WTC11 (cell line): Measurements from ENCODE around the gene NPVF. TPM values are rescaled to one million over a fixed set of nuclear protein-coding genes. Genes with fewer than 3 reads are reported as not detected.

ENCODE experiments used
- ATAC-seq: fragments of 200-7000 bp; cut with Tn5 transposase; 2 replicates; pipeline ENCODE4 v1.10.0; 2021; ENCODE audit warnings: mild to moderate bottlenecking, moderate library complexity
- CTCF ChIA-PET: fragments of 300-600 bp; sonication (Branson Sonifier 250); formaldehyde crosslinking; loops from one replicate; lab custom pipeline; 2021; ENCODE audit warnings: antibody characterized with exemption; lab: Charles Lee
- POLR2A ChIA-PET: fragments of 350-600 bp; sonication (Branson Sonifier 250); formaldehyde crosslinking; loops from one replicate; lab custom pipeline; 2021; ENCODE audit warnings: antibody characterized with exemption; lab: Charles Lee
- DNase-seq: peaks from one replicate; pipeline ENCODE4 v3.0.0; 2021; ENCODE audit warnings: low spot score
- H3K27ac Mint-ChIP-seq: 2 replicates; pipeline ENCODE4 v1.8.0; 2021; ENCODE audit warnings: mixed read lengths
- H3K27me3 Mint-ChIP-seq: 2 replicates; pipeline ENCODE4 v1.8.0; 2021; ENCODE audit warnings: low read depth, mild to moderate bottlenecking, moderate library complexity, mixed read lengths
- H3K36me3 Mint-ChIP-seq: 2 replicates; pipeline ENCODE4 v1.8.0; 2021; ENCODE audit warnings: mixed read lengths
- H3K4me1 Mint-ChIP-seq: 2 replicates; pipeline ENCODE4 v1.8.0; 2022; ENCODE audit warnings: mixed read lengths
- H3K4me3 Mint-ChIP-seq: 2 replicates; pipeline ENCODE4 v1.8.0; 2021; ENCODE audit warnings: mild to moderate bottlenecking, moderate library complexity, mixed read lengths
- H3K9me3 Mint-ChIP-seq: 2 replicates; pipeline ENCODE4 v1.8.0; 2021; ENCODE audit warnings: mixed read lengths
- CBFB ChIP-seq: sonication (generic); formaldehyde crosslinking; IDR thresholded peaks from 2 replicates; pipeline ENCODE4 v1.8.1; 2022; ENCODE audit warnings: mild to moderate bottlenecking, low read depth, missing genetic modification reagents
- CREB1 ChIP-seq: sonication (generic); formaldehyde crosslinking; IDR thresholded peaks from 2 replicates; pipeline ENCODE4 v1.8.0; 2023; ENCODE audit warnings: mild to moderate bottlenecking, missing genetic modification reagents
- CREM ChIP-seq: sonication (generic); formaldehyde crosslinking; IDR thresholded peaks from 2 replicates; pipeline ENCODE4 v1.8.1; 2022; ENCODE audit warnings: mild to moderate bottlenecking, missing genetic modification reagents, moderate library complexity
- CTCF ChIP-seq: fragments of 200-600 bp; IDR thresholded peaks from 2 replicates; pipeline ENCODE4 v1.8.0; 2022; ENCODE audit warnings: antibody characterized with exemption
- EMX1 ChIP-seq: fragments of 250-450 bp; sonication (Bioruptor Pico); IDR thresholded peaks from 2 replicates; pipeline ENCODE4 v1.8.0; 2021; ENCODE audit warnings: mild to moderate bottlenecking
- ERG ChIP-seq: fragments of 250-450 bp; sonication (Bioruptor Pico); IDR thresholded peaks from 2 replicates; pipeline ENCODE4 v1.8.0; 2021; ENCODE audit warnings: mild to moderate bottlenecking
- ESRRA ChIP-seq: sonication (generic); formaldehyde crosslinking; IDR thresholded peaks from 2 replicates; pipeline ENCODE4 v1.8.1; 2022; ENCODE audit warnings: mild to moderate bottlenecking, missing genetic modification reagents, borderline replicate concordance
- HMGA2 ChIP-seq: fragments of 250-450 bp; sonication (Bioruptor Pico); IDR thresholded peaks from 2 replicates; pipeline ENCODE4 v1.4.0; 2021; ENCODE audit warnings: mild to moderate bottlenecking, moderate library complexity
- JAZF1 ChIP-seq: fragments of 250-450 bp; sonication (Bioruptor Pico); IDR thresholded peaks from 2 replicates; pipeline ENCODE4 v1.9.0; 2021; ENCODE audit warnings: moderate library complexity, mild to moderate bottlenecking, inconsistent platforms
- KAT7 ChIP-seq: sonication (generic); formaldehyde crosslinking; IDR thresholded peaks from 2 replicates; pipeline ENCODE4 v1.8.1; 2023; ENCODE audit warnings: missing genetic modification reagents, mild to moderate bottlenecking, borderline replicate concordance
- MXD4 ChIP-seq: fragments of 250-450 bp; sonication (Bioruptor Pico); IDR thresholded peaks from 2 replicates; pipeline ENCODE4 v1.8.0; 2021; ENCODE audit warnings: mild to moderate bottlenecking, moderate library complexity, borderline replicate concordance
- NFATC4 ChIP-seq: fragments of 250-450 bp; sonication (Bioruptor Pico); IDR thresholded peaks from 2 replicates; pipeline ENCODE4 v1.9.0; 2021; ENCODE audit warnings: mild to moderate bottlenecking
- NFE2L1 ChIP-seq: sonication (generic); formaldehyde crosslinking; IDR thresholded peaks from 2 replicates; pipeline ENCODE4 v1.8.1; 2023; ENCODE audit warnings: missing genetic modification reagents
- NFYB ChIP-seq: sonication (generic); formaldehyde crosslinking; conservative IDR thresholded peaks from 2 replicates; pipeline ENCODE4 v1.8.0; 2022; ENCODE audit warnings: low read depth, missing genetic modification reagents
- NR2C2 ChIP-seq: sonication (generic); formaldehyde crosslinking; IDR thresholded peaks from 2 replicates; pipeline ENCODE4 v1.8.0; 2022; ENCODE audit warnings: mild to moderate bottlenecking, missing genetic modification reagents
- OVOL2 ChIP-seq: fragments of 250-450 bp; sonication (Bioruptor Pico); IDR thresholded peaks from 2 replicates; pipeline ENCODE4 v1.9.0; 2021; ENCODE audit warnings: mild to moderate bottlenecking, borderline replicate concordance
- PRRX2 ChIP-seq: fragments of 250-450 bp; sonication (Bioruptor Pico); IDR thresholded peaks from 2 replicates; pipeline ENCODE4 v1.8.0; 2021; ENCODE audit warnings: mild to moderate bottlenecking
- RELA ChIP-seq: sonication (generic); formaldehyde crosslinking; IDR thresholded peaks from 2 replicates; pipeline ENCODE4 v1.8.1; 2022; ENCODE audit warnings: missing genetic modification reagents, mild to moderate bottlenecking, borderline replicate concordance
- RORB ChIP-seq: fragments of 250-450 bp; sonication (Bioruptor Pico); IDR thresholded peaks from 2 replicates; pipeline ENCODE4 v1.9.0; 2021; ENCODE audit warnings: mild to moderate bottlenecking
- SMAD3 ChIP-seq: sonication (generic); formaldehyde crosslinking; IDR thresholded peaks from 2 replicates; pipeline ENCODE4 v1.8.0; 2022; ENCODE audit warnings: missing genetic modification reagents, mild to moderate bottlenecking, borderline replicate concordance
- TEAD1 ChIP-seq: sonication (generic); formaldehyde crosslinking; IDR thresholded peaks from 2 replicates; pipeline ENCODE4 v1.8.0; 2022; ENCODE audit warnings: mild to moderate bottlenecking, missing genetic modification reagents
- TP53 ChIP-seq: sonication (generic); formaldehyde crosslinking; IDR thresholded peaks from 2 replicates; pipeline ENCODE4 v1.8.1; 2023; ENCODE audit warnings: mild to moderate bottlenecking, missing genetic modification reagents
- ZBTB21 ChIP-seq: sonication (generic); formaldehyde crosslinking; IDR thresholded peaks from 2 replicates; pipeline ENCODE4 v1.8.1; 2023; ENCODE audit warnings: mild to moderate bottlenecking, missing genetic modification reagents, borderline replicate concordance
- ZNF138 ChIP-seq: sonication (generic); formaldehyde crosslinking; conservative IDR thresholded peaks from 2 replicates; pipeline ENCODE4 v1.8.1; 2022; ENCODE audit warnings: mild to moderate bottlenecking, moderate library complexity, missing genetic modification reagents
- ZNF263 ChIP-seq: sonication (generic); formaldehyde crosslinking; IDR thresholded peaks from 2 replicates; pipeline ENCODE4 v1.8.1; 2022; ENCODE audit warnings: low read depth, mild to moderate bottlenecking, moderate library complexity, missing genetic modification reagents
- ZNF416 ChIP-seq: fragments of 250-450 bp; sonication (Bioruptor Pico); IDR thresholded peaks from 2 replicates; pipeline ENCODE4 v1.9.0; 2021; ENCODE audit warnings: mild to moderate bottlenecking, inconsistent platforms
- total RNA-seq: library from RNA; stranded (reverse); gene quantifications from 3 replicates; pipeline ENCODE4 v1.2.3, GENCODE V29; 2021
- TF ChIP-seq, protein P1 (sequence below): sonication (generic); formaldehyde crosslinking; IDR thresholded peaks from 2 replicates; pipeline ENCODE4 v1.8.1; 2023; ENCODE audit warnings: mild to moderate bottlenecking, missing genetic modification reagents, moderate library complexity
- TF ChIP-seq, protein P2 (sequence below): fragments of 250-450 bp; sonication (Bioruptor Pico); IDR thresholded peaks from 2 replicates; pipeline ENCODE4 v2.1.2; 2022; ENCODE audit warnings: mild to moderate bottlenecking, moderate library complexity
- TF ChIP-seq, protein P3 (sequence below): sonication (generic); formaldehyde crosslinking; IDR thresholded peaks from 2 replicates; pipeline ENCODE4 v1.8.1; 2022; ENCODE audit warnings: low read depth, mild to moderate bottlenecking, moderate library complexity, missing genetic modification reagents, borderline replicate concordance

NPVF gene
- total RNA-seq, 1 experiment from 2014 or later = not detected

DNA sequence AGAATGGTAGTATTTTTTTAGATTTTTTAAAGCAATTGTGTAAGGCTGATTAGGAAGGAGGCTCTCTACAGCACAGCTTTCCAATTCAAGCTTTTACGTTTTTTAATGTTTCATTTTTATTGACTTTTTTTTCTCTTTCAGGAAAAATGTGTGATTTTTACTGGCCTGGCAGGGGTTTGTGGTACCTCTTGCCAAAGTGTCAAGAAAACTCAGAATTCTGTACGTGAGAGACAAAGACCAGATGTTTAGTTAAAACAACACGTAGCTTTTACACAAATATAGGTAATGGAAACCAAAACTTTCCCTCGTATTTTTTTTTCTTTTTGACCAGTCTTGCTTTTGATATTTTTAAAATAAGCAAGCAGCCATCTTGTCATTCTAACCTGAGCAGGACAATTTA lies 6.0 kb upstream of the NPVF start:
- no peak overlapping the region for H3K27ac Mint-ChIP-seq
- ChIA-PET CTCF (interaction anchor here (1.3 to 2.7 kb wide), 2 partner anchors 18 to 54 kb away, joined by 5 to 17 read pairs; a partner anchor contains a TSS), POLR2A (no interaction called here)
- peaks cover 19% of the 10 kb centered on the region for H3K27me3 Mint-ChIP-seq
- ATAC-seq (no peak), DNase-seq (no peak)
- no peak overlapping the region for H3K4me3 Mint-ChIP-seq
- H3K4me1 Mint-ChIP-seq = no peaks in the 10 kb centered on the region
- H3K9me3 Mint-ChIP-seq = no peaks in the 10 kb centered on the region
- H3K36me3 Mint-ChIP-seq = no peaks in the 10 kb centered on the region
- TF ChIP-seq CREB1 (no peak), TEAD1 (no peak), PRRX2 (CRISPR knock-in tag) (no peak), NR2C2 (CRISPR knock-in tag) (no peak), NFE2L1 (CRISPR knock-in tag) (no peak), ZNF263 (no peak), ZBTB21 (CRISPR knock-in tag) (no peak), JAZF1 (CRISPR knock-in tag) (no peak), NFATC4 (CRISPR knock-in tag) (no peak), OVOL2 (CRISPR knock-in tag) (no peak), RELA (CRISPR knock-in tag) (no peak), CTCF (no peak), HMGA2 (no peak), CBFB (CRISPR knock-in tag) (no peak), RORB (CRISPR knock-in tag) (no peak)
- TF ChIP-seq, protein P1, sequence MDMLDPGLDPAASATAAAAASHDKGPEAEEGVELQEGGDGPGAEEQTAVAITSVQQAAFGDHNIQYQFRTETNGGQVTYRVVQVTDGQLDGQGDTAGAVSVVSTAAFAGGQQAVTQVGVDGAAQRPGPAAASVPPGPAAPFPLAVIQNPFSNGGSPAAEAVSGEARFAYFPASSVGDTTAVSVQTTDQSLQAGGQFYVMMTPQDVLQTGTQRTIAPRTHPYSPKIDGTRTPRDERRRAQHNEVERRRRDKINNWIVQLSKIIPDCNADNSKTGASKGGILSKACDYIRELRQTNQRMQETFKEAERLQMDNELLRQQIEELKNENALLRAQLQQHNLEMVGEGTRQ (CRISPR knock-in tag) = no peak

DNA sequence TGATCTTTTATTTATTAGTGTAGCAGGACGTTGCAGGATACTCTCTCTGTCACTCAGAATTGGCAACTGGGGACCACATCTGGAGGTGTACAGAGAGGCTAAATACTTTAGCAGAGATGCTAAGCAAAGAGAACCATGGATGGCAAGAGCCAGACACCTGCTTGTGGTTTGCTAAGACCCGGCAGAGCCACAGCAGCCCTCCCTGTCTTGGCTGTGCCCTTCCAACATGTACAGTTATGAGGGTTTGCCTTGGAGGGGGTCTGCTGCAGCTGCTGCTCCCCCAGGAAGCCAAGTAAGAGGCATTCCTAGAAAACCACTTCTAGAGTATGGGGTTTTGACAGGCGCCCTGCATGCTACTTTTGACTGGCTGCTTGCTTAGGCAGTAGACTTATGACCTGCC lies 5.1 kb downstream of the NPVF start:
- TF ChIP-seq CBFB (CRISPR knock-in tag) = no peak
- TF ChIP-seq SMAD3 (CRISPR knock-in tag) = no peak
- TF ChIP-seq, all 79 proteins: peak for 0
- POLR2A ChIA-PET = no interaction called here
- no peaks in the 10 kb centered on the region for H3K4me1 Mint-ChIP-seq

GRCh38 chr7:25222666-25223065 lies 5.6 kb downstream of the NPVF start:
- no peaks in the 10 kb centered on the region for H3K4me1 Mint-ChIP-seq
- no peak for ATAC-seq
- H3K36me3 Mint-ChIP-seq = no peaks in the 10 kb centered on the region
- no peaks in the 10 kb centered on the region for H3K9me3 Mint-ChIP-seq
- no peak overlapping the region for H3K27ac Mint-ChIP-seq
- no peak overlapping the region for H3K4me3 Mint-ChIP-seq
- H3K27me3 Mint-ChIP-seq = peaks cover 3% of the 10 kb centered on the region; the same call in 1 of the 2 replicates
- CTCF ChIA-PET = interaction anchor here (0.9 kb wide), 1 partner anchor 42 kb away, joined by 3 read pairs; no protein-coding TSS in a partner anchor
- POLR2A ChIA-PET = no interaction called here
- DNase-seq = no peak
- TF ChIP-seq, protein P2, sequence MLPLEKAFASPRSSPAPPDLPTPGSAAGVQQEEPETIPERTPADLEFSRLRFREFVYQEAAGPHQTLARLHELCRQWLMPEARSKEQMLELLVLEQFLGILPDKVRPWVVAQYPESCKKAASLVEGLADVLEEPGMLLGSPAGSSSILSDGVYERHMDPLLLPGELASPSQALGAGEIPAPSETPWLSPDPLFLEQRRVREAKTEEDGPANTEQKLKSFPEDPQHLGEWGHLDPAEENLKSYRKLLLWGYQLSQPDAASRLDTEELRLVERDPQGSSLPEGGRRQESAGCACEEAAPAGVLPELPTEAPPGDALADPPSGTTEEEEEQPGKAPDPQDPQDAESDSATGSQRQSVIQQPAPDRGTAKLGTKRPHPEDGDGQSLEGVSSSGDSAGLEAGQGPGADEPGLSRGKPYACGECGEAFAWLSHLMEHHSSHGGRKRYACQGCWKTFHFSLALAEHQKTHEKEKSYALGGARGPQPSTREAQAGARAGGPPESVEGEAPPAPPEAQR (CRISPR knock-in tag) = no peak
- no peak for TF ChIP-seq ZNF416 (CRISPR knock-in tag)
- no peak for TF ChIP-seq ZNF138 (CRISPR knock-in tag)
- TF ChIP-seq ESRRA (CRISPR knock-in tag) = no peak
- no peak for TF ChIP-seq NR2C2 (CRISPR knock-in tag)
- TF ChIP-seq NFYB (CRISPR knock-in tag) = no peak
- no peak for TF ChIP-seq NFATC4 (CRISPR knock-in tag)
- no peak for TF ChIP-seq TP53 (CRISPR knock-in tag)
- TF ChIP-seq EMX1 = no peak
- no peak for TF ChIP-seq CREM (CRISPR knock-in tag)
- TF ChIP-seq ZNF263 = no peak
- TF ChIP-seq KAT7 = no peak
- TF ChIP-seq, protein P3, sequence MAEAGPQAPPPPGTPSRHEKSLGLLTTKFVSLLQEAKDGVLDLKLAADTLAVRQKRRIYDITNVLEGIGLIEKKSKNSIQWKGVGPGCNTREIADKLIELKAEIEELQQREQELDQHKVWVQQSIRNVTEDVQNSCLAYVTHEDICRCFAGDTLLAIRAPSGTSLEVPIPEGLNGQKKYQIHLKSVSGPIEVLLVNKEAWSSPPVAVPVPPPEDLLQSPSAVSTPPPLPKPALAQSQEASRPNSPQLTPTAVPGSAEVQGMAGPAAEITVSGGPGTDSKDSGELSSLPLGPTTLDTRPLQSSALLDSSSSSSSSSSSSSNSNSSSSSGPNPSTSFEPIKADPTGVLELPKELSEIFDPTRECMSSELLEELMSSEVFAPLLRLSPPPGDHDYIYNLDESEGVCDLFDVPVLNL (CRISPR knock-in tag) = no peak
- no peak for TF ChIP-seq ERG (CRISPR knock-in tag)
- TF ChIP-seq MXD4 (CRISPR knock-in tag) = no peak

More for the DNA sequence above, 5.1 kb downstream of the NPVF start:
- no peak for ATAC-seq
- Mint-ChIP-seq H3K9me3 (no peaks in the 10 kb centered on the region), H3K4me3 (no peak overlapping the region), H3K27ac (no peak overlapping the region), H3K27me3 (peaks cover 3% of the 10 kb centered on the region; the same call in 1 of the 2 replicates), H3K36me3 (no peaks in the 10 kb centered on the region)
- CTCF ChIA-PET = interaction anchor here (0.9 kb wide), 1 partner anchor 43 kb away, joined by 3 read pairs; no protein-coding TSS in a partner anchor
- DNase-seq = no peak
